ENCODE data around the gene ANP32A.
A peak's percentile ranks its signal among the peaks of the same experiment; 100 is the strongest.
"Not testable (repeated sequence)": the region's sequence is repeated elsewhere in the genome, so short reads cannot be mapped to it uniquely, and the experiment has no call there.

Gene ANP32A

DNA sequence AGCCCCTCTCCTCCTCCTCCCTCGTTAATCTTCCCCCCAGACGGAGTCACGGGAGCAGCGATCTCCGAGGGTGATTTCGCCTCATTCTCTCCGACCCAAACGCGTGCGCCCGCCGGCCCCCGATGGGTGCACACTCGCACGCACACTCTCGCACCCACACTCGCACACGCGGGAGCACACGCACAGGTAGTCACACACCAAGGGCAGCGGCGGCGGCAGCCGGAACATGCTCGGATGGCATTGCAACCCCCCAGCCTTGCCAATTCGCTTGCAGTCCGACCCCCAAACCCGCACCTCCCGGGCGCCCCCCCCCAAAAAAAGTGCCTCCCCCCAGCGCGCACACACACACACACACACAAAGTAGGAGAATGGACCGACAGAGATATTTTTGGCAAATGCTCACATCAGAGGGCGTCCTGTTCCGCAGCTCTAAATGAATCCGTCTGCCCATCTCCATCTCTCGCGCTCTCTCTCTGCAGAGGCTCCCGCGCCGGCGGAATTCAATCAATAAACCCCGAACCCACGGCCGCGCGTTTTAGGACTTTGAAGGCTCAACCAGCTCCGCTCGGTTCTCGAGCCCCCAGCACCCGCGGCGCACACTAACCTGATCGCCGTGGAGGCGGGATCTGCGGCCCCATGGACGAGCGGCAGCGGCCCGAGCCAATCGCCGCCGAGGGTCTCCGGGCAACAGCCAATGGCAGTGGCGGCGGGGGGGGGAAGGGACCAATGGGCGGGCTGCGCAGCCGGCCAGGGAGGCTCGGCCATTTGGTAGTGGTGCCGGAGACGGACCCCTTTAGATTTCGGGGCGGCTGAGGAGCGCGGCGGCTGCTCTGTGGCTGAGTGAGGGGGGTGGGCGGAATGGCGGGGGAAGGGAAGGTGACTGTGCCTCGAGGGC lies at the start of gene ANP32A:
TSS of gene ANP32A (minus strand) at position 601 of the 895 bp plus-strand sequence. CDS start at position 457, 144 bp downstream.
- peak; percentile 75 to 78 for DNase-seq

DNA sequence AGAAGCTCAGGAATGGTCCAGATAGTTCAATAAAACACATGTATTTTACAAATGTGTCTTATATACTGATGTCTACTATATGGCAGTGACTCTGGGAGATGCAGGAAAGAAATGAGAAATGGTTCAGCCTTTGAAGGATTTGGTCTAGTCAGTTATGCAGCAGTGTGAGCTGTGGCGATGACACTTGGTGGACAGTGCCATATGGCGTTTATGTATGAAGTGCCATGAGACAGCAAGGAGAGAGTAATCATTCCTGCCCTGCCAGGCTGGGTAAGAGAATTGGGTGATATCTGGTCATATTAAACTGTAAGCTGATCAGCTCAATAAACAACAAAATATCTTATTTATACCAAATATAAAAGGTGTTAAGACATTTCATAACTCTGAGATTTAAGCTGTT lies 47.6 kb upstream of the ANP32A start:
- no peak for DNase-seq

GRCh38 chr15:68862415-68862814 lies 41.7 kb upstream of the ANP32A start:
- no peak for DNase-seq

- DNase-seq: not testable (repeated sequence)
Observed at GRCh38 chr15:68858666-68859065, 38.0 kb upstream of the ANP32A start.

- DNase-seq: not testable (repeated sequence)
Observed at GRCh38 chr15:68857443-68857842, 36.7 kb upstream of the ANP32A start.

- DNase-seq: no peak
Observed at GRCh38 chr15:68852461-68852860, 31.8 kb upstream of the ANP32A start.

- DNase-seq: no peak
Observed at GRCh38 chr15:68851971-68852370, 31.3 kb upstream of the ANP32A start.

- no peak for DNase-seq
Observed at GRCh38 chr15:68849497-68849896, 28.8 kb upstream of the ANP32A start.

GRCh38 chr15:68846851-68847439 lies 26.2 kb upstream of the ANP32A start:
- no peak for DNase-seq

GRCh38 chr15:68844856-68845550 lies 24.3 kb upstream of the ANP32A start:
- no peak for DNase-seq

- DNase-seq: no peak
Observed at GRCh38 chr15:68843425-68844311, 23.0 kb upstream of the ANP32A start.

DNA sequence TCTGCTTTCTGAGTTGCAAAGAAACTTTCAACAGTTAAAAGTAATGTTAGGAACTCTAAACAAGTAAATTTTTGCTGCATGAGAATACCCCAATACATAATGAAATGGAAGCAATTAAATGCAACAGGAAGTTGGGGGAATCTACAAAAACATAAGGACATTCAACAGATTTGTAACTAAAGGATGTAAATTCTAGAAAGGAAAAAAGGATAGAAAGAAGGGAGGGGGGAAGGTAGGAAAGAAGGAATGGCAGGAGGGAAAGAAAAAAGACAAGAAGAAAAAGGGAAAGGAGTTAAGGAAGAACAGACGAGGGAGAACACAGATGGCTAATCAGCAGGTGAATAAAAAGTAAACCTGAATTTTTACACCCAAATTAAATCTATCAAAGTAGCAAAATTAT lies 22.3 kb upstream of the ANP32A start:
- no peak for DNase-seq

- DNase-seq: peak in 1 of 2 experiments; percentile 11
Observed at GRCh38 chr15:68834346-68834745, 13.7 kb upstream of the ANP32A start.

GRCh38 chr15:68833700-68834331 lies 13.1 kb upstream of the ANP32A start:
- no peak for DNase-seq

GRCh38 chr15:68830141-68830785 lies 9.6 kb upstream of the ANP32A start:
- no peak for DNase-seq

GRCh38 chr15:68829068-68829467 lies 8.4 kb upstream of the ANP32A start:
- DNase-seq: peak; percentile 11 to 59

- DNase-seq: no peak
Observed at GRCh38 chr15:68823561-68823960, 2.9 kb upstream of the ANP32A start.

GRCh38 chr15:68822818-68823217 lies 2.1 kb upstream of the ANP32A start:
- no peak for DNase-seq

- peak; percentile 30 to 54 for DNase-seq
Observed at GRCh38 chr15:68821841-68822381, 1.2 kb upstream of the ANP32A start.

DNA sequence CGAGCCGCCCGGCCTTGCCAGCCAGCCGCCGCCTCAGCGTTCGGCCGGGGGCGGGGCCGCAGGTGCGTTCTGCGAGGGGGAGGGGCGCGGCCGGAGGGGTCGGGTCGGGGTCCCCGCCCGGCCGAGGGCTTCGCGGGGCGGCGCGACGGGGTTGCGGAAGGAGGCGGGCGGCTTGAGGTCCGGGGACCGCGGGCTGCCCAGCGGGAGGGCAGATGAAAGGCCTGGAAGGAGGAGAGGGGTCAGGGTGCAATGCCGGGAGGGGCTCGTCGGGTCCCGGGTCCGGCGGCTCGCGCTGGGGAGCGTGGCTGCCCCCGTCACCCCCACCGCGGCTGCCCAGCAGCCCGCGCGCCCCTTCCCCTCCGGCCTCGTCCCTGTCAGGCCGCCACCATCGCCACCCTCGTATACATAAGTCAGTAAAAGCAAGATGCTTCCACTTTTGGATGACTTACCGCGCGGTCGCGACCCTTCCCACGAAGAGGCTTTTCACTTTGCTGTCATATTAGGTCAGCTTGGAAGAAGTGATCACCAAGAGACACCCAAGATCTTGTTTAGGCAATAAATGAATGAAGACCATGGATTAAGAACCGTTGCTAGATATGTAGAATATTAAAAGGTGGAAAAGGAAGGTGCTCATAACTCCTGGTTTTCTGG lies 620 bp upstream of the ANP32A start:
- no peak for DNase-seq

Measured in AML-193 (cell line).